GM12878 (cell line): ENCODE results near the gene MLEC. TPM values are rescaled to one million over a fixed set of nuclear protein-coding genes. Genes with fewer than 3 reads are reported as not detected.

Experiments
- ATAC-seq: fragments of 200-7000 bp; cut with Tn5 transposase; 3 replicates; pipeline ENCODE4 v1.9.1; 2020; ENCODE audit warnings: mild to moderate bottlenecking, moderate library complexity
- BruUV-seq: library from RNA; stranded (reverse); fragments of 400-500 nt; replicated peaks from 2 replicates; lab custom pipeline; 2021; lab: Mats Ljungman, UMichigan
- CTCF ChIA-PET: fragments of 300-600 bp; sonication (Branson Sonifier 250); formaldehyde crosslinking; extraction: SDS; loops from one replicate; lab custom pipeline; 2021; ENCODE audit warnings: inconsistent platforms; lab: Yijun Ruan, JAX
- POLR2A ChIA-PET: fragments of 350-600 bp; formaldehyde crosslinking; extraction: SDS; loops from one replicate; lab custom pipeline; 2021; ENCODE audit warnings: inconsistent platforms; lab: Charles Lee
- RAD21 ChIA-PET: fragments of 300-600 bp; sonication (Branson Sonifier 250); formaldehyde crosslinking; loops from one replicate; lab custom pipeline; 2023; ENCODE audit warnings: antibody characterized with exemption; ENCODE audit not compliant: unreplicated experiment; lab: Charles Lee
- SMC1A ChIA-PET: fragments of 300-600 bp; sonication (Branson Sonifier 250); formaldehyde crosslinking; loops from one replicate; lab custom pipeline; 2023; ENCODE audit not compliant: unreplicated experiment, uncharacterized antibody; lab: Charles Lee
- DNase-seq: peaks from one replicate; pipeline ENCODE4 v3.0.0-alpha.2; 2011; ENCODE audit warnings: low read depth, low spot score
- FAIRE-seq: peaks from 3 replicates; lab custom pipeline; 2011; peaks lifted over from hg19 to GRCh38; lab: Jason Lieb, UNC
- H2AFZ ChIP-seq: 2 replicates; pipeline ENCODE4 v1.6.0; 2011; ENCODE audit warnings: low read depth, low read length, control low read depth; ENCODE audit not compliant: control insufficient read depth
- H3K27ac ChIP-seq: 2 replicates; pipeline ENCODE4 v1.5.1; 2011; ENCODE audit warnings: control low read depth; ENCODE audit not compliant: control insufficient read depth, insufficient read depth
- H3K27me3 ChIP-seq, 2 experiments: replicated peaks in 1 of 2; 2 replicates each; pipeline versions ENCODE4 v1.6.0 to v1.6.1; 2011; ENCODE audit warnings: low read length in 1 of 2; ENCODE audit not compliant: control insufficient read depth in 2 of 2, insufficient read depth in 2 of 2
- H3K36me3 ChIP-seq, 2 experiments: 2 replicates each; pipeline ENCODE4 v1.5.1; 2011; ENCODE audit warnings: low read length in 1 of 2; ENCODE audit not compliant: control insufficient read depth in 2 of 2, insufficient read depth in 2 of 2
- H3K4me1 ChIP-seq: 2 replicates; pipeline ENCODE4 v1.6.1; 2011; ENCODE audit warnings: mild to moderate bottlenecking, low read length, moderate library complexity, mixed read lengths; ENCODE audit not compliant: control insufficient read depth, insufficient read depth
- H3K4me2 ChIP-seq: 2 replicates; pipeline ENCODE4 v1.6.0; 2011; ENCODE audit warnings: control low read depth; ENCODE audit not compliant: control insufficient read depth, insufficient read depth
- H3K4me3 ChIP-seq: fragments of 200-600 bp; sonication (generic); 2 replicates; pipeline ENCODE4 v1.5.1; 2016
- H3K79me2 ChIP-seq: 2 replicates; pipeline ENCODE4 v1.6.0; 2011; ENCODE audit warnings: low read length; ENCODE audit not compliant: control insufficient read depth, insufficient read depth
- H3K9ac ChIP-seq: 2 replicates; pipeline ENCODE4 v1.8.0; 2011; ENCODE audit warnings: low read length, control low read depth, mixed read lengths; ENCODE audit not compliant: control insufficient read depth, insufficient read depth
- H3K9me3 ChIP-seq: replicated peaks from 3 replicates; pipeline ENCODE4 v1.5.1; 2011; ENCODE audit warnings: mild to moderate bottlenecking, low read length; ENCODE audit not compliant: control insufficient read depth, insufficient read depth
- H4K20me1 ChIP-seq: 2 replicates; pipeline ENCODE4 v1.6.0; 2011; ENCODE audit not compliant: control insufficient read depth, insufficient read depth
- CHD2 ChIP-seq: IDR thresholded peaks from 2 replicates; pipeline ENCODE4 v1.6.1; 2011; ENCODE audit warnings: low read depth, low read length, improper control_type of control experiment, borderline replicate concordance
- CUX1 ChIP-seq: IDR thresholded peaks from 2 replicates; pipeline ENCODE4 v1.6.1; 2012; ENCODE audit warnings: improper control_type of control experiment, low read depth, low read length; ENCODE audit not compliant: insufficient replicate concordance
- E4F1 ChIP-seq: fragments of 450-650 bp; IDR thresholded peaks from 2 replicates; pipeline ENCODE4 v1.6.1; 2018; ENCODE audit warnings: borderline replicate concordance, mild to moderate bottlenecking; ENCODE audit not compliant: partially characterized antibody
- GABPA ChIP-seq: IDR thresholded peaks from 2 replicates; pipeline ENCODE4 v1.6.1; 2014; ENCODE audit warnings: antibody characterized with exemption, low read depth, mild to moderate bottlenecking, inconsistent platforms
- JUND ChIP-seq: IDR thresholded peaks from 2 replicates; pipeline ENCODE4 v1.6.1; 2012; ENCODE audit warnings: low read depth, mild to moderate bottlenecking, low read length, improper control_type of control experiment, moderate library complexity
- KAT2A ChIP-seq: conservative IDR thresholded peaks from 2 replicates; pipeline ENCODE4 v1.6.1; 2011; ENCODE audit warnings: low read depth, low read length; ENCODE audit not compliant: control insufficient read depth
- MLLT1 ChIP-seq: fragments of 450-650 bp; IDR thresholded peaks from 2 replicates; pipeline ENCODE4 v1.6.1; 2016; ENCODE audit warnings: mild to moderate bottlenecking
- NFYB ChIP-seq: IDR thresholded peaks from 2 replicates; pipeline ENCODE4 v1.6.1; 2011; ENCODE audit warnings: low read depth, mild to moderate bottlenecking, low read length, improper control_type of control experiment, moderate library complexity; ENCODE audit not compliant: insufficient read depth
- RELA ChIP-seq: fragments of 450-650 bp; IDR thresholded peaks from 2 replicates; pipeline ENCODE4 v1.8.0; 2014; ENCODE audit warnings: borderline replicate concordance; ENCODE audit not compliant: partially characterized antibody
- SP1 ChIP-seq: IDR thresholded peaks from one replicate; pipeline ENCODE4 v1.6.1; 2011; ENCODE audit warnings: low read depth, low read length
- SUZ12 ChIP-seq: fragments of 200-600 bp; sonication (generic); IDR thresholded peaks from one replicate; pipeline ENCODE4 v1.6.1; 2018; ENCODE audit warnings: antibody characterized with exemption, mild to moderate bottlenecking; ENCODE audit not compliant: unreplicated experiment
- ZBED1 ChIP-seq: IDR thresholded peaks from 2 replicates; pipeline ENCODE4 v1.6.1; 2016; ENCODE audit warnings: borderline replicate concordance
- WGBS: methylation state at CpG from one replicate; pipeline ENCODE4 v1.1.6; 2016; ENCODE audit warnings: low lambda C conversion rate; ENCODE audit not compliant: insufficient replicate concordance, insufficient coverage; ENCODE audit errors: missing lambda C conversion rate; 5-methylcytosine and 5-hydroxymethylcytosine counted together
- in situ Hi-C: fragments of 300-500 bp; cut with MboI; formaldehyde crosslinking; loops from 9 replicates; pipeline ENCODE4 v1.14.3; 2018; ENCODE audit warnings: mixed read lengths
- intact Hi-C: fragments of 100-400 bp; cut with micrococcal nuclease; formaldehyde crosslinking; loops from one replicate; pipeline ENCODE4 v1.14.2; 2022; ENCODE audit not compliant: unreplicated experiment
- polyA plus RNA-seq, 11 experiments: library from polyadenylated mRNA; depleted of rRNA in 4 of 11; unstranded in 6 of 11; stranded (reverse) in 5 of 11; fragments of >200 nt; fragmentation: Nextera tagmentation in 4 of 11; fragmentation: Illumina TruSeq in 1 of 11; extraction: Ambion mirVana in 4 of 11; extraction: Trizol in 1 of 11; gene quantifications; 1 replicate in 1 of 11; 2 replicates in 10 of 11; pipeline versions ENCODE4 v1.2.1 to v1.2.3, GENCODE V29; 2011 to 2016; ENCODE audit warnings: inconsistent platforms in 2 of 11, missing spikeins in 2 of 11, low read depth in 1 of 11
- total RNA-seq, 4 experiments: library from RNA; depleted of rRNA in 3 of 4; stranded (reverse); fragments of >200 nt in 3 of 4; fragmentation: Illumina TruSeq in 1 of 4; extraction: Trizol in 1 of 4; gene quantifications; 2 replicates each; pipeline versions ENCODE4 v1.2.1 to v1.2.3, GENCODE V29; 2013 to 2021

Gene MLEC
- total and polyA plus RNA-seq, 10 of the 15 experiments (the other 5 are each of a cell fraction or from before 2014, with no cell fraction given): 26.7 to 172 (median 103) TPM

- TF ChIP-seq MLLT1 (peak; percentile 34; the same call in 1 of the 2 replicates), SP1 (no peak)
These were observed 38.9 kb downstream of the MLEC start, which contains the start of gene ACADS (continued) for GRCh38 chr12:120725659-120726509.

GRCh38 chr12:120726510-120726793 lies 39.5 kb downstream of the MLEC start:
- Histone ChIP-seq H3K4me2 (peak overlapping the region; percentile 53), H3K27me3 (no peaks in the 10 kb centered on the region), H3K4me1 (peaks cover 17% of the 10 kb centered on the region), H2AFZ (peak overlapping the region; percentile 88), H3K9me3 (no peaks in the 10 kb centered on the region), H3K36me3 (peaks cover 3 to 5% of the 10 kb centered on the region in 2 experiments; a peak in 3 of 4 replicates), H3K9ac (no peak overlapping the region; the same call in 1 of the 2 replicates), H4K20me1 (no peaks in the 10 kb centered on the region), H3K4me3 (peak overlapping the region; percentile 59), H3K79me2 (no peaks in the 10 kb centered on the region; the same call in 1 of the 2 replicates), H3K27ac (no peak overlapping the region)
- no peak for FAIRE-seq
- RAD21 ChIA-PET: no interaction called here
- CTCF ChIA-PET: no interaction called here
- no TSS peak for BruUV-seq
- DNase-seq: no peak
- in situ Hi-C loops (no loop called here), intact Hi-C loops (no loop called here)
- SMC1A ChIA-PET: no interaction called here
- no peak for ATAC-seq
- POLR2A ChIA-PET: no interaction called here
- WGBS: 91% methylated on average over 9 of the region's 9 CpGs
- TF ChIP-seq RELA (no peak), NFYB (no peak), CUX1 (no peak), SUZ12 (no peak), ZBED1 (no peak), JUND (no peak), CHD2 (no peak), E4F1 (no peak), KAT2A (no peak), GABPA (no peak)
